SHP77 (cell line): ENCODE results near the gene GJD4.

ENCODE experiments used
- DNase-seq, 2 experiments: peaks; one replicate each; lab custom pipeline; 2025; lab: John Stamatoyannopoulos, UW

The GJD4 gene

GRCh38 chr10:35605191-35605590 is at the start of gene GJD4:
GJD4 (plus strand) TSS chr10:35605341; CDS start chr10:35605568, 227 bp downstream.
- no peak for DNase-seq

GRCh38 chr10:35555962-35556930 is 48.9 kb upstream of the GJD4 start:
- no peak for DNase-seq

DNA sequence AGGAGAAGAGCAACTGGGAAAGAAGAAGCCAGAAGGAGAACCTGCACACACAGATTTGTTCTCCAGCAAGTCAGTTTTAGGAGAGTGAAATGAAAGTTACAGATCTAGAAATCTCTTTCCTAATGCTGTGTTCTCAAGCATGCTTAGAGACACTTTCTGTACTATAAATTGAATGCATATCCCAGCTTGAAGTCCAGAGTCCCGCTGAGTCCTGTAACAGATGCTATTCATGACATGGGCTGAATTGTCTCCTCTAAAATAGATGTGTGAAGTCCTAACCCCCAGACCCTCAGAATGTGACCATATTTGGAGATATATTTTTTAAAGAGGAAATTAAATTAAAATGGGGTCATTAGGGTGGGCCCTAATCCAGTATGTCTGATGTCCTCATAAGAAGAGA is 46.9 kb upstream of the GJD4 start:
- no peak for DNase-seq

DNA sequence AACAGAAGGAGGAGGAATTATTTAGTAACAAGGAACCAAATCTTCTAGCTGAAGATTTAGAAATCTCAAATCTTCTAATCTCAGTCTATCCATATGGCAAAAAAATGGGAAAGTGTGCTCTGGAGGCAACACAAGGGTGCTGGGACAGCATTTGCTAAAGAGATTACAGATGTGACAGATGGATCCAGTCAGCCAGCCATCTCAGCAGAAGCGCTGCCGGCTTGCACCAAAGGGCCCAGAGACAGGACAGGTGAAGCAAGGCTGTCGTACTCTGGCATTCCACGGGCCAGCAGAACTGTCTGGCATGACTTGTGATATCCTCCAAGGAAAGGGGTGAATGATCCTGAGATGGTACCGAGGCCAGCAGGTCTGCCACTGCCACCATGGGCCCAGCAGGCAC is 45.7 kb upstream of the GJD4 start:
- DNase-seq: no peak

GRCh38 chr10:35561715-35562114 is 43.4 kb upstream of the GJD4 start:
- no peak for DNase-seq

DNA sequence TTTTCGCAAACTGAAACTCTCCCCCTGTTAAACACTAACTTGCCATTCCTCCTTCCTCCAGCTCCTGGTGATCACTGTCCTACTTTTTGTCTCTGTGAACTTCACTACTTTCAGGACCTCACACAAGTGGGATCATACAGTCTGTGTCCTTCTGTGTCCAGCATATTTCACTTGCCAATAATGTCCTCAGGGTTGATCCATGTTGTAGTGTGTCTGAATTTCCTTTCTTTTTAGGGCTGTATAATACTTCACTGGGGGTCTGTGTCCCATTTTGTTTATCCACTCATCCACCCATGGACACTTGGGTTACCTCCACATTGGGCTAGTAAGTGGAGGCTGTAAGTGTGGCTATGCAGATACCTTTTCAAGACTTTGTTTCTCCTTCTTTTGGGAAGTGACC is 42.7 kb upstream of the GJD4 start:
- no peak for DNase-seq

- DNase-seq: peak; percentile 45 to 49
These were observed 41.8 kb upstream of the GJD4 start for GRCh38 chr10:35563261-35563891.

DNA sequence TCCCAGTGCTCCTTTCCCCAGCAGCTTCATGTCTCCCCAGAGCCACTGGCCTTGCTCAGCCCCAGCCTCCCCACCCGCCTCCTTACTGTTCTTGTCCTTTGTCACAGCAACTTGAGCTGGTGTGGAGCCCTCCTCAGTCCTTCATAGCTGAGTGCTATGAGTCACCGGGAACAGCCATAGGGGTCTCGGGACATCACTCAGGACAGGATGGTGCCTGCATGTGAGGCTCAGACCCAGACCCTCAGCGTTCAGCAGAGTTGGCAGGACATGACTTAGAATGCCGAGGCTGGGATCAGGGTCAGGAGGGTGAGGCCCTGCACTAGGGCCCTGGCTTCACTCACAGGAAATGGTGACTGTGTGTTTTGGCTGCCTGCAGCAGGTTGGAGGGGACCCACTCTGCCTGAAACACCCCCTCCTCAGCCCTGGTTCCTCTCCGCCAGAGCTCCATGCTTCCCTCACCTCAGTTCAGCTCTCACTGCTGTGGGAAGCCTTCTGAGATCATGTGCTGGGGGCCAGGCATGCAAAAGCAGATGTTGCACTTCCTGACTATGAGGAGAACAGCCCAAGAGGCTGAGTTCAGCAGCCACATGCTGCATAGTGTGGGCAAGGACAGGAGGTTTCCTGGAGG is 40.7 kb upstream of the GJD4 start:
- no peak for DNase-seq

GRCh38 chr10:35565602-35566081 is 39.5 kb upstream of the GJD4 start:
- DNase-seq: no peak

GRCh38 chr10:35567951-35568350 is 37.2 kb upstream of the GJD4 start:
- no peak for DNase-seq

- no peak for DNase-seq
These were observed 36.6 kb upstream of the GJD4 start for GRCh38 chr10:35568483-35569015.

GRCh38 chr10:35569111-35569707 is 35.9 kb upstream of the GJD4 start:
- DNase-seq: no peak

GRCh38 chr10:35569836-35570235 is 35.3 kb upstream of the GJD4 start:
- DNase-seq: no peak

DNA sequence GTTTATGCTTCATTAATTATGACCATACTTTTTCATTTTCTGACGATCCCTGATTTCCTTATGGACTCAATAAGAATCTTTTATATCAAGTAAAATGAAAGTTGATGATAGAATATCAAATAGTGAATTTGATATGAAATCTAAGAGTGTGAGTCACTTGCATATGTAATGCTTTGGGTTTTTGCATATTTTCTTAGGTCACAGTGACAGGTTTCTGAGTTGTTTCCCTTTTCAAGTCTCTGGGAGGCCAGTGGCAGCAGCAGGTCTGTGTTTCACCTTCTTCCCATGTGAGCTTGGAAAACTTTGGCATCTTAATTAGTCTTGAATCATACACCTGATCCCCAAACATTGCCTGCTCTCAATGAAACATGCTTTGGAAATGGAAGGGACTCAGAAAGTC is 34.7 kb upstream of the GJD4 start:
- DNase-seq: no peak

DNA sequence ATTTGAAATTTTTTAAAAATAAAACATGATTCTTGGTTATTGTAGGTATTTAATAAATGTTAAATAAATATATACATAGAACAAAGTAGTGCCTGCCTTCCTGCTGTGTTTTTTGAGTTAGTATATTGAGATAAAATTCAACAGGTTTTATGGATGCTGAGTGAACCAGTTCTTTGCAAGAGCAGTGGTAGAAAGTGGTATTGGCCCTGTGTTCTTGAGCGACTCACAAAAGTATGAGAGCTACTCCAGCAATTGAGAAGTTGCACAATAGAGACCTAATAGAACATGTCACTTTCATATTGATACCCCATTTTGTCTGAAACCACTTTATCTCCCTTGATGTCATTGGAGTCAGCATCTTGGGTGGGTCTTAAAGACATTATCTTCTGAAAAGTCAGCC is 32.6 kb upstream of the GJD4 start:
- no peak for DNase-seq

DNA sequence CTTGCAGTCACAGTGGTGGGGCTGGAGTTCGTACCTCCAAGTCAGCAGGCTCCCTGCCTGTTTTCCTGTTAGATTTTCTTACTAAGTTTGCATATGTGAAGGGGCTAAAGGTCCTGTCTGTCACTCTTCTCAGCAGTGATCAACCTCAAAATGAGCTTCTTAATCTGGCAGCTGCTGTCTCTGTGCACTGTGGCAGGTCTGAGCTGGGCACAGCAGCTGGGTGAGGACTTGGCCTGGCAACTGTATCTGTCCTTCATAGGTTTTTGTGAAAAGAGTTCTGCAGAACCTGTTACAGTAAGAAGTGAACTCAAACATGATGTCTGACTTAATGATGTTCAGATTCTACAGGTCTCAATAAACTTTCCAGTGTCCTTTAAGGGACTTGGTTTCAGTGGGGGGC is 31.3 kb upstream of the GJD4 start:
- no peak for DNase-seq

- DNase-seq: no peak
These were observed 30.2 kb upstream of the GJD4 start for GRCh38 chr10:35574924-35575352.

DNA sequence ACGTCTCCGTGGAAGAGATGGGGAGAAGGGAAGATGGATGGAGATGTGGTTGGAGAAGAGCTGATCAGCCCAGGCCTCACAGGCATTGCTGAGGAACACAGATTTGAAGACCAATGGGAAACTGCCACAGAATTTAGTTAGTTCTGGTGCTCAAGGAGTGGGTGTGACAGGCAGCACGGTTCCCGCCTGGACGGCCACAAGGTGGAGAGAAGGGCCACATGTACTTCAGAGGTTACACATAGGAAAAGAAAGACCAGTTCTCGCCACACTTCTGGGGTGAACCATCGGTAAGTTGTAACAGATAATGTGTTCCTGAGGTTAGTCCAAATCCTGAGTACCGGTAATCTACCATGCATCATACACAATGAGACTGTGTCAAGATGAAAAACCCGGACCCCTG is 29.5 kb upstream of the GJD4 start:
- DNase-seq: no peak

DNA sequence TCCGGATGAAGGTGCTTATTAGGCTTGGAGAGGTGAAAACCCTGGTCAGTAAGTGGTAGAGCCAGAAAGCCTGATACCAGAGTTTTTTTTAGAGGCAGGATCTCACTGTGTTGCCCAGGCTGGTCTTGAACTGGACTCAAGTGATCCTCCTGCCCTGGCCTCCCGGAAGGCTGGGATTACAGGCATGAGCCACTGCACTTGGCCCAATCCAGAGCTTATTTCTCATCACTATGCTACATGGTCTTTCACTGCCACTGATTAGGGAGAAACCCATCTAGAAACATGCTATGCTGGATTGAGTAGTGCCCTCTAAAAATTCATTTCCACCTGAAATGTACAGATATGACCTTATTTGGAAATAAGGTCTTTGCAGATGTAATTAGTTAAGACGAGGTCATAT is 28.4 kb upstream of the GJD4 start:
- DNase-seq: no peak

DNA sequence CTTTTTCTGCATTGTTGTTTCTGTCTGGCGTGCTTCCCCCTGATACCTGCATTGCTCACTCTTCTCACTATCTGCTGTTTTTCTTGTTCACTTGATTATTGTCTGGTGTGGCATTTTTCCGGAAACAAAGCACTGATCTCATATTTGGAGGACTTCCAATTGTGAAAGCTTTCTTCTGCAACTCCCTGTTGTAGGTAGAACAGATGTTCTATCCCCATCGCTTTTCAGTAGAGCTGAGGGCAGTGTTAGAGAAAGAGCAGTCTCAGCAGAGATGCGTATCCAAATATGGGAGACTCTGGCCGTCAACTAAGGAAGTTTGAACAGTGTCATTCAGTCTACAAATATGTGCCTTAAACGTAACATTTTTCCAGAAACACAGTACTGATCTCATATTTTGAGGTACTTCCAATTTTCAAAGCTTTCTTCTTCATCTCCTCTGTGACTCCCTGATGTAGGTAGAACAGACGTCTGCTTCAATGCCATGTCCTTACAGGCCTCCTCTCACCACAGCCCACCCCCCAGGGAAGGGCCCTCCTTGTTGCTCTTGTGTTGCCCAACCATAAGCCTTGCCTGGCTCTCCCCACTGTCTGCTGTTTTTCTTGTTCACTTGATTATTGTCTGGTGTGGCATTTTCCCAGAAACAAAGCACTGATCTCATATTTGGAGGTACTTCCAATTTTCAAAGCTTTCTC is 27.1 kb upstream of the GJD4 start:
- peak; percentile 21 to 45 for DNase-seq

DNA sequence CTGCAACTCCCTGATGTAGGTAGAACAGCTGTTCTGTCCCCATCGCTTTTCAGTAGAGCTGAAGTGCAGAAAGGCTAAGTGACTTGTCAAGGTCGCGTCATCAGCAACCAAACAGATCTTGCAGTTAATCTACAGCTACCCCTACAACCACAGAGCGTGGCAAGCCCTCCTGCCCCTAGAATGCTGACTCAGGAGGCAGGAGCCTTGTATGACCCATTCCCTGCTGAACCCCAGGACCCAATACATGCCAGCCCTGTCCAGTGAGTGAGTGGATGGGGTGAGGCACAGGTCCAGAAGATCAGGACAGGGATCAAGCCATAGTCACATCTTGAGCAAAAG is 26.6 kb upstream of the GJD4 start:
- no peak for DNase-seq

- no peak for DNase-seq
These were observed 26.0 kb upstream of the GJD4 start for GRCh38 chr10:35579116-35579515.
